ENCODE data around the gene TMEM240. TPM values are rescaled to one million over a fixed set of nuclear protein-coding genes. Genes with fewer than 3 reads are reported as not detected.
A peak's percentile ranks its signal among the peaks of the same experiment; 100 is the strongest.

Gene TMEM240
- total and polyA plus RNA-seq, 10 of the 15 experiments (the other 5 are each of a cell fraction or from before 2014, with no cell fraction given), result 0.17 to 0.49 TPM; not detected in 8

- in situ Hi-C loops (cut with MboI) (no loop called here), intact Hi-C loops (cut with micrococcal nuclease; ENCODE audit: unreplicated experiment) (no loop called here)
- H3K4me3 ChIP-seq, result no peak overlapping the region
- no peak overlapping the region for H2AFZ ChIP-seq (ENCODE audit: control insufficient read depth, low read depth, low read length)
- H3K9me3 ChIP-seq (replicated peaks; ENCODE audit: control insufficient read depth, insufficient read depth, low read length), result no peaks in the 10 kb centered on the region
- no peak for DNase-seq (ENCODE audit: low read depth, low spot score)
- no peaks in the 10 kb centered on the region for H3K27me3 ChIP-seq (replicated peaks in 1 of 2; ENCODE audit: control insufficient read depth in 2 of 2, insufficient read depth in 2 of 2, low read length in 1 of 2)
- no peak overlapping the region for H3K27ac ChIP-seq (ENCODE audit: control insufficient read depth, insufficient read depth)
- ChIA-PET SMC1A (ENCODE audit: uncharacterized antibody, unreplicated experiment) (no interaction called here), CTCF (no interaction called here), RAD21 (ENCODE audit: unreplicated experiment) (no interaction called here), POLR2A (no interaction called here)
- TF ChIP-seq DPF2 (IDR thresholded peaks at IDR 0.05) (no peak), PAX5 (IDR thresholded peaks at IDR 0.05; ENCODE audit: borderline replicate concordance, low read depth, low read length) (0 out of 2 replicates have a peak, but pooled peaks have one; percentile 26), RUNX3 (IDR thresholded peaks at IDR 0.05; ENCODE audit: low read length) (no peak), CBX5 (IDR thresholded peaks at IDR 0.05; ENCODE audit: low read depth) (no peak)
- 23% methylated on average over 25 of the region's 66 CpGs for WGBS (ENCODE audit: insufficient coverage, insufficient replicate concordance, low lambda C conversion rate, missing lambda C conversion rate)
- BruUV-seq (replicated peaks), result no TSS peak
- no peaks in the 10 kb centered on the region for H4K20me1 ChIP-seq (ENCODE audit: control insufficient read depth, insufficient read depth)
- H3K4me2 ChIP-seq (ENCODE audit: control insufficient read depth, insufficient read depth), result no peak overlapping the region
- ATAC-seq, result no peak
- no peaks in the 10 kb centered on the region; a peak in 2 of 4 replicates for H3K36me3 ChIP-seq (ENCODE audit: control insufficient read depth in 2 of 2, insufficient read depth in 2 of 2, low read length in 1 of 2)
- FAIRE-seq, result no peak
- no peak overlapping the region for H3K9ac ChIP-seq (ENCODE audit: control insufficient read depth, insufficient read depth, low read length)
- H3K79me2 ChIP-seq (ENCODE audit: control insufficient read depth, insufficient read depth, low read length), result no peaks in the 10 kb centered on the region
- H3K4me1 ChIP-seq (ENCODE audit: control insufficient read depth, insufficient read depth, low read length), result no peaks in the 10 kb centered on the region
Measured at GRCh38 chr1:1539310-1540089, 924 bp downstream of the TMEM240 start.

GRCh38 chr1:1538989-1539309 lies 1.5 kb downstream of the TMEM240 start:
- RAD21 ChIA-PET (ENCODE audit: unreplicated experiment), result no interaction called here
- no peak for DNase-seq (ENCODE audit: low read depth, low spot score)
- no peaks in the 10 kb centered on the region for H3K79me2 ChIP-seq (ENCODE audit: control insufficient read depth, insufficient read depth, low read length)
- H3K9me3 ChIP-seq (replicated peaks; ENCODE audit: control insufficient read depth, insufficient read depth, low read length), result no peaks in the 10 kb centered on the region
- no peaks in the 10 kb centered on the region for H3K4me1 ChIP-seq (ENCODE audit: control insufficient read depth, insufficient read depth, low read length)
- no peaks in the 10 kb centered on the region; a peak in 2 of 4 replicates for H3K36me3 ChIP-seq (ENCODE audit: control insufficient read depth in 2 of 2, insufficient read depth in 2 of 2, low read length in 1 of 2)
- H4K20me1 ChIP-seq (ENCODE audit: control insufficient read depth, insufficient read depth), result no peaks in the 10 kb centered on the region
- POLR2A ChIA-PET, result no interaction called here
- no peak overlapping the region for H3K4me2 ChIP-seq (ENCODE audit: control insufficient read depth, insufficient read depth)
- no peak overlapping the region for H3K27ac ChIP-seq (ENCODE audit: control insufficient read depth, insufficient read depth)
- no peak overlapping the region for H3K4me3 ChIP-seq
- no peak for FAIRE-seq
- H2AFZ ChIP-seq (ENCODE audit: control insufficient read depth, low read depth, low read length), result no peak overlapping the region
- H3K9ac ChIP-seq (ENCODE audit: control insufficient read depth, insufficient read depth, low read length), result no peak overlapping the region
- in situ Hi-C loops (cut with MboI), result no loop called here
- WGBS (ENCODE audit: insufficient coverage, insufficient replicate concordance, low lambda C conversion rate, missing lambda C conversion rate), result 84% methylated on average over 17 of the region's 18 CpGs
- CTCF ChIA-PET, result no interaction called here
- no TSS peak for BruUV-seq (replicated peaks)
- no peak for ATAC-seq
- intact Hi-C loops (cut with micrococcal nuclease; ENCODE audit: unreplicated experiment), result no loop called here
- SMC1A ChIA-PET (ENCODE audit: uncharacterized antibody, unreplicated experiment), result no interaction called here
- H3K27me3 ChIP-seq (replicated peaks in 1 of 2; ENCODE audit: control insufficient read depth in 2 of 2, insufficient read depth in 2 of 2, low read length in 1 of 2), result no peaks in the 10 kb centered on the region
- TF ChIP-seq FOS (IDR thresholded peaks at IDR 0.05; ENCODE audit: borderline replicate concordance, extremely low read depth, insufficient read length), result no peak
- TF ChIP-seq ELK1 (IDR thresholded peaks at IDR 0.05; ENCODE audit: low read depth, low read length), result no peak
- no peak for TF ChIP-seq NFIC (IDR thresholded peaks at IDR 0.05; ENCODE audit: low read depth, low read length)
- no peak for TF ChIP-seq POU2F2 (IDR thresholded peaks at IDR 0.05; ENCODE audit: borderline replicate concordance, low read depth, low read length)
- TF ChIP-seq TARDBP (IDR thresholded peaks at IDR 0.05; ENCODE audit: borderline replicate concordance), result no peak
- no peak for TF ChIP-seq NKRF (conservative IDR thresholded peaks at IDR 0.05)
- TF ChIP-seq RAD51 (IDR thresholded peaks at IDR 0.05), result no peak
- TF ChIP-seq RFX5 (IDR thresholded peaks at IDR 0.05; ENCODE audit: low read depth, low read length), result no peak
- TF ChIP-seq IRF4 (IDR thresholded peaks at IDR 0.05; ENCODE audit: low read depth, low read length), result no peak
- TF ChIP-seq CBFB (IDR thresholded peaks at IDR 0.05; ENCODE audit: low read depth), result no peak
- TF ChIP-seq MYB (IDR thresholded peaks at IDR 0.05; ENCODE audit: borderline replicate concordance, low read depth, low read length), result no peak
- no peak for TF ChIP-seq POLR2AphosphoS2 (IDR thresholded peaks at IDR 0.05; ENCODE audit: low read depth, low read length)
- TF ChIP-seq WRNIP1 (IDR thresholded peaks at IDR 0.05; ENCODE audit: borderline replicate concordance, low read depth, low read length), result no peak
- no peak for TF ChIP-seq KDM1A (IDR thresholded peaks at IDR 0.05; ENCODE audit: borderline replicate concordance)

Data from GM12878 (cell line).